GM19351 (cell line): ENCODE data around the gene MBP.

ENCODE experiments used
- ATAC-seq: cut with Tn5 transposase; IDR thresholded peaks from one replicate; pipeline ENCODE4 v1.9.1; 2021; ENCODE audit warnings: mild to moderate bottlenecking, moderate library complexity; ENCODE audit not compliant: unreplicated experiment

MBP gene

DNA sequence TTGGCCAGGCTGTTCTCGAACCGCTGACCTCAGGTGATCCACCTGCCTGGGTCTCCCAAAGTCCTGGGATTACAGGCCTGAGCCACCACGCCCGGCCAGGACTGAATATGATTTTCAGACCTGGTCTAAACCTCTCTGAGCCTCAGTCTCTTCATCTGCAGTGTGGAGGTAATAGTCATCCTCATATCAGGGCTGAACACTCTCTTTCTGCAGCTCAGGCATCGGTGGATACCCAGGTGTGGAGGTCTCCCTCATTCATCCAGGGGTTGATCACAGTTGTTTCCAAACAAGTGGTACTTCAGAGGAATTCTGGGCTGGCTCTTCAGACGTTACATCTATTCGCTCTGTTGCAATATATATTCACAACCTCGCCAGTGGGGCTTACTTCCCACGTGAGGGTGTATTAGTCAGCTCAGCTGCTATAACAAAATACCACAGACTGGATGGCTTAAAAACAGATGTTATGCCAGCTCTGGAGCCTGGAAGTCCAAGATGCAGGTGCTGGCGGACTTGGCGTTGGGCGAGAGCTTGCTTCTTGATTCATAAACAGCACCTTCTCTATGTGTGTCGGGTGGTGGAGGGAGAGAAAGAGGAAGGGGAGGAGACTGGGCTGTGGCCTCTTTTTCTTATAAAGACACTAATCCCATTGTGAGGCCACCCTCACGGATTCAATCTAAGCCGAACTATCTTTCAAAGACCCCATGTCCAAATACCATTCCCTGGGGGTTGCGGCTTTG lies 2.9 kb upstream of the MBP start:
- ATAC-seq, result no peak

- no peak for ATAC-seq
Observed at GRCh38 chr18:77134611-77135010, 2.0 kb upstream of the MBP start.

GRCh38 chr18:77133835-77134496 lies 1.4 kb upstream of the MBP start:
- ATAC-seq, result no peak

DNA sequence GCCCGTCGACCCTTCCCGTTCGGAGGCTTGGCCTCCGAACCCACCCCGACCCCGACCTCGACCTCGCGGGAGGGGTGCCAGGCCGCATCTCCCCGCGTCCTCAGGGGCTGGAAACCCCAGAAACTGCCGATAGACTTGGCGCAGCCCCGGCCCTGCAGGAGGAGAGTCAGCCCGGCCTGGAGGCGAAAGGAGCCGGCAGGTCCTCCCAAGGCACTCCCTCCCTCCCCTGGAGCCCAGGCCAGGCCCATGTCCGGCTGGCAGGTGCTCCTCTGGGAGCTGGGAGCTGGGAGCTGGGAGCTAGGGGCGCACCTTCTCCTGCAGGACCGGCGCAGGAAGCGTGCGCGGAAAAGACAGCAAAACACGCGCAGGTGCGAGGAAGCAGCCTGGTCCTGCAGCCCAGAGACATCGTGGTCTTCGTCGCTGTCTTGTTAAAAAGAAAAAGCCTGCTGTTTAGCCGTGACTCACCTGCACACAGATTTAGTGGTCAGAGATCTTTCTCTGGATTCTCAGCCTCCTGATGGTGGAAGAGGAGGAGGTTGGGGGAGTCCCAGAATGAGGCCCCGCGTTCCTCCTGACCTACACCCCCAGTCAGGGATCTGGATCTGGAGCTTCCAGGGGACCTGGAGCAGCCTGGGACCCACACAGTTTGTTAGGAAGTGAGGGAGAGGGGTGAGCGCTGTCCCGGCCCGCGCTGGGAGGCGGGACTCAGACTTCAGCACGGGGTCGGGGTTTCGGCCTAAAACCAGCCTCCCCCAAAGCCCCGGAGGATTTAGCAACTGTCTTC lies 660 bp upstream of the MBP start:
- ATAC-seq, result no peak

DNA sequence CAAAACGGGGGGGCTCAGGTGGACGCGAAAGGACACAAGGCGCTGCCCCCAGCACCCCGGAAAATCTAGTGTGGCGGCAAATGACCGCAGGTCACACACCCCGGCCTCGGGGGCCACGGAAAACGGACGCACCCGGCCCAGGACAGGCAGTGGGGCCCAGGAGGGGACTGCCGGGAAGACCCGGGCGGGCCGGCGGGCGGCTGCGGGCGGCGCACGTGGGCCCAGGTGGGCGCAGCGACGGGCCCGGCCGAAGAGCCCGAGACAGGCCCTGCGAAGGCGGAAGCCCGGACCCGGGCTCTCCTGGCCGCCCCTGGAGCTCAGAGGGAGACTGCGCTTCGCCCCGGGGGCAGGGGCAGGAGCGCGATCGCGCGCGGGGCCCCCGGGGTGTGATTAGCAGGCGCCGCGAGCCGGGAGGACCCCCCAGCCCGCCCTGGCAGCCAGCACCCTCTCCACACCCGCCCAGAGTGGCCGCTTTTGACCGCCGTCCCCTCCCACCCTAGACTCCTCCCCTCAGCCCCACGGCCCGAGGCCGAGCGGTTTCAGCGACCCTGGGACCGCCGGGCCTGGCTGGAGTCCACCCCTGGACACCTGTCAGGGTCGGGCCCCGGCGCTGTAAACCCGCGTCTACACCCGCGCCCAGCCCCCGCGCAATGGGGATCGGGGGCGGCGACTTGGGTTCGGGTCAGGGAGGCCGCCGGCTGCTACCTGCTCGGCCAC lies 773 bp downstream of the MBP start:
- ATAC-seq, result peak; percentile 52

GRCh38 chr18:77131100-77131651 lies 1.4 kb downstream of the MBP start:
- ATAC-seq, result no peak

GRCh38 chr18:77130229-77131099 lies 2.1 kb downstream of the MBP start:
- ATAC-seq, result no peak

DNA sequence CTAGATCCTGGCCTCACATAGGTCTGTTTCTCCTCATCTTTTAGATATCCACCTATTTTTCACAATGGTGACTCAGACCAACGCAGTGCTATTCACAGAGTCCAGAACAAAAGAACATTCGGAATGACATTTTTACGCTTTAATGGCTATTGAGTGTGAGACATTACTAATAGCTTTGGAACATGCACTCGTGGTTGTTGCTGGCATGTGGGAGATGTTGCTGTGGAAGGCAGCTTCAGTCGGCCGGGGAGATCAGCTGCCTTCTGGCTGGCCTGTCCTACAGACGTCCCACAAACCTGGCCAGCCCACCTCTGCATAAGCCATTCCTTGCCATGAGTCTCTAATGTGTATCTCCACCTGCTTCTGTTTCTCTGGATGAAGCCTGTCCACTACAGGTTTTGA lies 3.4 kb downstream of the MBP start:
- no peak for ATAC-seq

DNA sequence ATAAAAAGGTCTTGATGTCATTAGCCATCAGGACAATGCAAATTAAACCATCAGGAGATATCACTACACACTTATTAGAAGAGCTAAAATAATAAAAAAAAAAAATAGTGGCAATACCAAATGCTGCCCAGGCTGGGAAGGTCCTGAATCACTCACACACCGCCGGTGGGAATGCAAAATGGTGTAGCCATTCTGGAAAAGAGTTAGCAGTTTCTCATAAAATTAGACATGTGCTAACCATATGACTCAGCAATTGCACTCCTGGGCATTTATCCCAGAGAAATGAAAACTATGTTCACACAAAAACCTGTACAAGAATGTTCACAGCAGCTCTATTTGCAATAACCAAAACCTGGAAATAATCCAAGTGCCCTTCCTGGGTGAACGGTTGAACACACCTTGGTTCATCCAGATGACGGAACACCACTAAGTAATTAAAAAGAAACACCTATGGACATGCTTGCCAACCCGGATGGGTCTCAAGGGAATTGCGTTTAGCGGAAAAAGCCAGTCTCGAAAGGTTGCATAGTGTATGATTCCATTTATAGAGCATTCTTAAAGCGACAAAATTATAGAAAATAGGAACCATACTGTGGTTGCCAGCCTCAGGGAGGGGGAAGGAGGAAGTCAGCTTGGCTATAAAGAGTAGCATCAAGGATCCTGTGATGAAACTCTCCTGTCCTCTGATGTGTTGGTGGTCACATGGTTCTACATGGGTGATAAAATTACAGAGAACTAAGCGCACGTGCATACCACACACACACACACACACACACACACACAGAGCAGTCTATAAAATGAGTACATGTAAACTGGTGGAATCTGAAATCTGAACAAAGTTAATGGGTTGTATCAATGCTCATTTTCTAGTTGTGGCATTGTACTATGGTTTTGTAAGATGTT lies 4.6 kb downstream of the MBP start:
- ATAC-seq, result peak; percentile 26

GRCh38 chr18:77124452-77124922 lies 8.1 kb downstream of the MBP start:
- ATAC-seq, result peak; percentile 67

DNA sequence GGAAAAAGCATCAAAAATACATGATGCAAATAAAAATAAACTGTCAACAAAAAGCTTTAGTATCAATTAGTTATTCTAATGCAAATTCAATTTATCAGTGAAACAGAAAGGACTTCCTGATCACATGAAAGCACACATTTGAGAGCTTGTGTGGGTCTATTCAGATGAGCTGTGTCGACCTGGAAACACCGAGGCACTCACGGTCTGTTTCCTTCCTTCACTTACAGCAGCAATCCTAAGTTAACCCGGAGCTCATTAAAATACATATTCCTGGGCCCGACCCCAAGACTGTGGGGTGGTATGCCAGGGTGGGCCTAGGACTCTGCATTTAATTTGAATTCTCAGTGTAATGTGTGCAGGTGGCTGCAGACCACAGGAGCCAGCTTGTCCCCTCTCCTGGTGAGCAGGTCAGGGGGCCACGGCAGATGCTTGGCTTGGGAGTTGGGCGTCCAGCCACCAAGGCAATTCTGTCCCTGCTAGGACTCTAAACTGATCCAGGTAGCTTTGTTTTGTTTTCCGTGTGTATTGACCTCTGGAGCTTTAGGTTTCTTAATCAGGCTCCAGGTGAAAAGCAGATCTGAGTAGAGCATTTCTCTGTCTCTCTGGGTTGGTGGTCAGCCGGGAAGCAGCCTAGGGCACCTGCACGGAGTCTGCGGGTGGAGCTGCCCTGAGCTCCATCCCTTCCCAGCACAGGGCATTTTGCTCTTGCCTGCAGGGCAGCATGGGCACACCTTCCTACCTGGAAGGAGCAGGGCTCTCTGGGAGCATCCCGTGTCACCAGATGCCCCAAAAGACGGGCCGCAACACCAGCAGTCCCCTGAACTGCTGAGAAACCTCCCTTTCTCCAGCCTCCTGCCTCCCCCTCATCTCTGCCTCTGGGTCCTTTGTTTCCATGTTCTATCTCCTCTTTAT lies 9.0 kb downstream of the MBP start:
- ATAC-seq, result no peak

DNA sequence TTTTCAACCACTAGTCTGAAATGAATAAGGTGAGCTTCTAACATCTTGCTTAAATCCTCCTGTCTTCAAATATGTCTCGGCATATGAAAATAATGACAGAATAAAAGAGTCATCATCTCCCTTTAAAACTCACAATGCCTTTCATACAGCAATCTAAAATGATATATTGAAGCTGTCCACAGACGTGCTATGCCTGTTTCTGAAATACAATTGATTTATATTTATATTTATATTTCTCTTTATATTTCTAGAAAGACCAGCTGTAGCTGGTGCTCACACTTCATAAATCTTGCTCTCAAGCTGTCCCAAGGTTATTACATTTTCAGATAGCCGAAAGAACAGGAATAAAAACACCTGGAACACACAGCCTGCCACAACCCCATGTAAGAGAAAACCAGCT lies 11.1 kb downstream of the MBP start:
- ATAC-seq, result no peak

GRCh38 chr18:77119851-77120491 lies 12.6 kb downstream of the MBP start:
- no peak for ATAC-seq

GRCh38 chr18:77119101-77119850 lies 13.3 kb downstream of the MBP start:
- ATAC-seq, result no peak

DNA sequence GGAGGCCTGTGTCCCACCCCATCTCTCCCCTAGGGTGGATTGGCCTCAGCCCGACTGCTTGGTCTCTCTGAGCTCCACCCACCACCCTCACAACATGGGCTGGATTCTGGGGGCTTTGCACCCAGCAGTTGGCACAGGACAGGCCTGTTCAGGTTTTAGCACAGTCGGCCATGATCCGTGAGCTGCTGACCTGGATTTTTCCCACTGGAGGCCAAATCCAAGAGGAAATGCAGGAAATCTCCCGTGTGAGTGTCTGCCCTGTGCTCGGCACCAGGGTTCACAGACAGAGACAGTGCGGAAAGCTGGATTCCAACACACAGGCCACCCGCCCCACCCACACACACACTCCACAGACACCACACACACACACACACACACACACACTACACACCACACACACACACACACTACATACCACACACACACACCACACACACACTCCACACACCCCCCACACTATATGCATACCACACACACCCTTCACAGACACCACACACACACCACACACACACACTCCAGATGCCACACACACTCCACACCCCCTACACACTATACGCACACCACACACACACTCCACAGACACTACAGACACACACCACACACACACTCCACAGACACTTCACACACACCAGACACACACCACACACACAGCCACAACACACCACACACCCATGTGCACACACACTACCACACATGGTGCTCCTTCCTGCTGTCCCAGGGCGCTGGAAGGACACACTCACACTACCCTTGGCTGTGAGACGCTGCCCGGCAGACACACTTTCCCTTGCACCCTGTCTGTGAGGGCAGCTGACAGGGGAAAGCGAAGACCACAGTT lies 14.1 kb downstream of the MBP start:
- no peak for ATAC-seq
